Measurements from ENCODE around the gene ASGR1.

The ASGR1 gene

GRCh38 chr17:7204336-7204735 is 25.2 kb upstream of the ASGR1 start:
- Histone ChIP-seq H3K9me3 (ENCODE audit: control extremely low read depth in 1 of 5, control insufficient read depth in 4 of 5, insufficient read depth in 2 of 5, low read depth in 1 of 5, low read length in 4 of 5) (no peaks in the 10 kb centered on the region), H3K27ac (ENCODE audit: insufficient read depth in 1 of 2, low read depth in 1 of 2, low read length in 2 of 2, poor library complexity in 1 of 2, severe bottlenecking in 2 of 2) (peak overlapping the region in 1 of 2 experiments; percentile 77), H3K36me3 (ENCODE audit: control insufficient read depth in 4 of 4, insufficient read depth in 4 of 4, low read length in 3 of 4) (peaks cover 6 to 28% (median 18%) of the 10 kb centered on the region in 4 experiments), H3K4me3 (ENCODE audit: control insufficient read depth in 1 of 7, extremely low read depth in 1 of 7, insufficient read depth in 4 of 7, low read depth in 2 of 7, low read length in 6 of 7) (peak overlapping the region in 4 of 7 experiments; percentile 50 to 78 (median 61)), H3K4me1 (ENCODE audit: control extremely low read depth in 1 of 4, control insufficient read depth in 4 of 4, insufficient read depth in 4 of 4, low read length in 3 of 4) (peaks cover 0 to 17% (median 11%) of the 10 kb centered on the region in 4 experiments), H3K27me3 (replicated peaks in 2 of 5; ENCODE audit: control insufficient read depth in 4 of 5, insufficient read depth in 5 of 5, low read length in 4 of 5) (no peaks in the 10 kb centered on the region)
- peak in 1 of 3 donors; percentile 31 for DNase-seq
- CTCF ChIA-PET = no interaction called here
- POLR2A ChIA-PET = no interaction called here
- 90% methylated on average over 6 of the region's 15 CpGs for WGBS (ENCODE audit: insufficient coverage)

- no peak for DNase-seq
- ChIA-PET CTCF (interaction anchor here (0.9 kb wide), 1 partner anchor 10 kb away, joined by 3 read pairs; no protein-coding TSS in a partner anchor), POLR2A (no interaction called here)
- H3K9me3 ChIP-seq (ENCODE audit: control extremely low read depth in 1 of 5, control insufficient read depth in 4 of 5, insufficient read depth in 2 of 5, low read depth in 1 of 5, low read length in 4 of 5) = no peaks in the 10 kb centered on the region
- no peaks in the 10 kb centered on the region for H3K27me3 ChIP-seq (replicated peaks in 2 of 5; ENCODE audit: control insufficient read depth in 4 of 5, insufficient read depth in 5 of 5, low read length in 4 of 5)
- whole genome bisulfite sequencing (ENCODE audit: insufficient coverage) = 98% methylated on average over 10 of the region's 16 CpGs
- peaks cover 0 to 17% (median 11%) of the 10 kb centered on the region in 4 experiments for H3K4me1 ChIP-seq (ENCODE audit: control extremely low read depth in 1 of 4, control insufficient read depth in 4 of 4, insufficient read depth in 4 of 4, low read length in 3 of 4)
- H3K27ac ChIP-seq (ENCODE audit: insufficient read depth in 1 of 2, low read depth in 1 of 2, low read length in 2 of 2, poor library complexity in 1 of 2, severe bottlenecking in 2 of 2) = no peak overlapping the region
- H3K36me3 ChIP-seq (ENCODE audit: control insufficient read depth in 4 of 4, insufficient read depth in 4 of 4, low read length in 3 of 4) = peaks cover 6 to 28% (median 18%) of the 10 kb centered on the region in 4 experiments
- no peak overlapping the region for H3K4me3 ChIP-seq (ENCODE audit: control insufficient read depth in 1 of 7, extremely low read depth in 1 of 7, insufficient read depth in 4 of 7, low read depth in 2 of 7, low read length in 6 of 7)
These were observed 24.2 kb upstream of the ASGR1 start for GRCh38 chr17:7203391-7203790.

GRCh38 chr17:7196651-7197401 is 17.7 kb upstream of the ASGR1 start:
- ChIA-PET POLR2A (no interaction called here), CTCF (interaction anchor here (2.0 kb wide), 1 partner anchor 11 kb away, joined by 6 read pairs; no protein-coding TSS in a partner anchor)
- WGBS (ENCODE audit: insufficient coverage) = 97% methylated on average over 15 of the region's 22 CpGs

GRCh38 chr17:7195971-7196370 is 16.8 kb upstream of the ASGR1 start:
- Histone ChIP-seq H3K27ac (ENCODE audit: insufficient read depth in 1 of 2, low read depth in 1 of 2, low read length in 2 of 2, poor library complexity in 1 of 2, severe bottlenecking in 2 of 2) (no peak overlapping the region), H3K4me1 (ENCODE audit: control extremely low read depth in 1 of 4, control insufficient read depth in 4 of 4, insufficient read depth in 4 of 4, low read length in 3 of 4) (no peaks in the 10 kb centered on the region), H3K27me3 (replicated peaks in 2 of 5; ENCODE audit: control insufficient read depth in 4 of 5, insufficient read depth in 5 of 5, low read length in 4 of 5) (no peaks in the 10 kb centered on the region), H3K9me3 (ENCODE audit: control extremely low read depth in 1 of 5, control insufficient read depth in 4 of 5, insufficient read depth in 2 of 5, low read depth in 1 of 5, low read length in 4 of 5) (no peaks in the 10 kb centered on the region), H3K36me3 (ENCODE audit: control insufficient read depth in 4 of 4, insufficient read depth in 4 of 4, low read length in 3 of 4) (peaks cover 9 to 63% (median 46%) of the 10 kb centered on the region in 4 experiments), H3K4me3 (ENCODE audit: control insufficient read depth in 1 of 7, extremely low read depth in 1 of 7, insufficient read depth in 4 of 7, low read depth in 2 of 7, low read length in 6 of 7) (no peak overlapping the region)
- ChIA-PET POLR2A (no interaction called here), CTCF (interaction anchor here (2.0 kb wide), 1 partner anchor 10 kb away, joined by 6 read pairs; no protein-coding TSS in a partner anchor)
- no peak for DNase-seq
- 98% methylated on average over 11 of the region's 12 CpGs for WGBS (ENCODE audit: insufficient coverage)

More at GRCh38 chr17:7196651-7197401, 17.7 kb upstream of the ASGR1 start:
- Histone ChIP-seq H3K27me3 (replicated peaks in 2 of 5; ENCODE audit: control insufficient read depth in 4 of 5, insufficient read depth in 5 of 5, low read length in 4 of 5) (no peaks in the 10 kb centered on the region), H3K4me1 (ENCODE audit: control extremely low read depth in 1 of 4, control insufficient read depth in 4 of 4, insufficient read depth in 4 of 4, low read length in 3 of 4) (no peaks in the 10 kb centered on the region), H3K4me3 (ENCODE audit: control insufficient read depth in 1 of 7, extremely low read depth in 1 of 7, insufficient read depth in 4 of 7, low read depth in 2 of 7, low read length in 6 of 7) (no peak overlapping the region), H3K36me3 (ENCODE audit: control insufficient read depth in 4 of 4, insufficient read depth in 4 of 4, low read length in 3 of 4) (peaks cover 9 to 62% (median 46%) of the 10 kb centered on the region in 4 experiments), H3K9me3 (ENCODE audit: control extremely low read depth in 1 of 5, control insufficient read depth in 4 of 5, insufficient read depth in 2 of 5, low read depth in 1 of 5, low read length in 4 of 5) (no peaks in the 10 kb centered on the region), H3K27ac (ENCODE audit: insufficient read depth in 1 of 2, low read depth in 1 of 2, low read length in 2 of 2, poor library complexity in 1 of 2, severe bottlenecking in 2 of 2) (no peak overlapping the region)
- no peak for DNase-seq

- 96% methylated on average over 11 of the region's 12 CpGs for WGBS (ENCODE audit: insufficient coverage)
- DNase-seq = no peak
- Histone ChIP-seq H3K36me3 (ENCODE audit: control insufficient read depth in 4 of 4, insufficient read depth in 4 of 4, low read length in 3 of 4) (peaks cover 8 to 67% (median 46%) of the 10 kb centered on the region in 4 experiments), H3K4me1 (ENCODE audit: control extremely low read depth in 1 of 4, control insufficient read depth in 4 of 4, insufficient read depth in 4 of 4, low read length in 3 of 4) (no peaks in the 10 kb centered on the region), H3K27me3 (replicated peaks in 2 of 5; ENCODE audit: control insufficient read depth in 4 of 5, insufficient read depth in 5 of 5, low read length in 4 of 5) (no peaks in the 10 kb centered on the region), H3K27ac (ENCODE audit: insufficient read depth in 1 of 2, low read depth in 1 of 2, low read length in 2 of 2, poor library complexity in 1 of 2, severe bottlenecking in 2 of 2) (no peak overlapping the region), H3K4me3 (ENCODE audit: control insufficient read depth in 1 of 7, extremely low read depth in 1 of 7, insufficient read depth in 4 of 7, low read depth in 2 of 7, low read length in 6 of 7) (no peak overlapping the region), H3K9me3 (ENCODE audit: control extremely low read depth in 1 of 5, control insufficient read depth in 4 of 5, insufficient read depth in 2 of 5, low read depth in 1 of 5, low read length in 4 of 5) (no peaks in the 10 kb centered on the region)
- ChIA-PET POLR2A (no interaction called here), CTCF (no interaction called here)
These were observed 13.2 kb upstream of the ASGR1 start for GRCh38 chr17:7192271-7192937.

- POLR2A ChIA-PET = no interaction called here
These were observed 12.6 kb upstream of the ASGR1 start for GRCh38 chr17:7191571-7192270.

More at GRCh38 chr17:7191571-7192270, 12.6 kb upstream of the ASGR1 start:
- H3K4me1 ChIP-seq (ENCODE audit: control extremely low read depth in 1 of 4, control insufficient read depth in 4 of 4, insufficient read depth in 4 of 4, low read length in 3 of 4) = no peaks in the 10 kb centered on the region
- DNase-seq = peak in 2 of 3 donors; percentile 33 to 39
- H3K27me3 ChIP-seq (replicated peaks in 2 of 5; ENCODE audit: control insufficient read depth in 4 of 5, insufficient read depth in 5 of 5, low read length in 4 of 5) = no peaks in the 10 kb centered on the region
- H3K36me3 ChIP-seq (ENCODE audit: control insufficient read depth in 4 of 4, insufficient read depth in 4 of 4, low read length in 3 of 4) = peaks cover 4 to 62% (median 40%) of the 10 kb centered on the region in 4 experiments
- no peak overlapping the region for H3K27ac ChIP-seq (ENCODE audit: insufficient read depth in 1 of 2, low read depth in 1 of 2, low read length in 2 of 2, poor library complexity in 1 of 2, severe bottlenecking in 2 of 2)
- CTCF ChIA-PET = no interaction called here
- H3K4me3 ChIP-seq (ENCODE audit: control insufficient read depth in 1 of 7, extremely low read depth in 1 of 7, insufficient read depth in 4 of 7, low read depth in 2 of 7, low read length in 6 of 7) = no peak overlapping the region
- no peaks in the 10 kb centered on the region for H3K9me3 ChIP-seq (ENCODE audit: control extremely low read depth in 1 of 5, control insufficient read depth in 4 of 5, insufficient read depth in 2 of 5, low read depth in 1 of 5, low read length in 4 of 5)
- 93% methylated on average over 24 of the region's 26 CpGs for WGBS (ENCODE audit: insufficient coverage)

Measured in common myeloid progenitor, CD34-positive (primary cell).